ENCODE measurements around the gene DNASE1L1. TPM values are rescaled to one million over a fixed set of nuclear protein-coding genes. Genes with fewer than 3 reads are reported as not detected.

DNASE1L1 gene
- total and polyA plus RNA-seq, 2 of the 13 experiments (the other 11 are each of a cell fraction or from before 2014, with no cell fraction given), result 4.7 to 12.3 TPM

GRCh38 chrX:154371017-154371788 lies 37.9 kb downstream of the DNASE1L1 start:
- peak overlapping the region; percentile 65 to 92 (median 80) for H3K4me3 ChIP-seq (replicated peaks in 1 of 3; ENCODE audit: insufficient read depth in 1 of 3, low read depth in 2 of 3, low read length in 3 of 3)
- peaks cover 37% of the 10 kb centered on the region for H3K4me1 ChIP-seq (ENCODE audit: insufficient read depth, low read length)
- no peaks in the 10 kb centered on the region for H3K9me3 ChIP-seq (ENCODE audit: low read length)
- ChIA-PET CTCF (ENCODE audit: low intra/inter-chr PET ratio, low total read pairs) (interaction anchor here (0.9 kb wide), 1 partner anchor 164 kb away, joined by 4 read pairs; no protein-coding TSS in a partner anchor), POLR2A (interaction anchor here (0.7 to 3.0 kb wide), 9 partner anchors 8 to 171 kb away, joined by 3 to 17 read pairs (median 4); partner anchors contain the start of genes EMD, RPL10 and SLC10A3)
- no peak overlapping the region for H2AFZ ChIP-seq (ENCODE audit: low read length)
- peak; percentile 85 for DNase-seq (ENCODE audit: low spot score)
- peak overlapping the region; percentile 87 for H3K9ac ChIP-seq (ENCODE audit: insufficient read depth, low read depth, low read length)
- intact Hi-C loops (cut with micrococcal nuclease; ENCODE audit: unreplicated experiment) (no loop called here), in situ Hi-C loops (cut with HindIII; ENCODE audit: extremely low pct_ligation_motif_present, low pct_unique_long_range_greater_than_20kb) (no loop called here)
- BruUV-seq (replicated peaks), result no TSS peak
- no peaks in the 10 kb centered on the region for H3K27me3 ChIP-seq (ENCODE audit: control insufficient read depth in 1 of 2, insufficient read depth in 2 of 2, low read length in 2 of 2)
- H4K20me1 ChIP-seq (ENCODE audit: insufficient read depth, low read length), result peaks cover 7% of the 10 kb centered on the region; the same call in 1 of the 2 replicates
- peak overlapping the region; percentile 58 for H3K27ac ChIP-seq (ENCODE audit: extremely low read length, insufficient read depth, low read length)
- peak; percentile 57 for ATAC-seq
- H3K36me3 ChIP-seq (replicated peaks in 1 of 2; ENCODE audit: control insufficient read depth in 1 of 2, insufficient read depth in 2 of 2, low read length in 2 of 2), result peaks cover 5 to 11% of the 10 kb centered on the region in 2 experiments; a peak in 3 of 5 replicates
- FAIRE-seq, result no peak
- H3K4me2 ChIP-seq (ENCODE audit: low read depth, low read length), result peak overlapping the region; percentile 92
- H3K79me2 ChIP-seq (ENCODE audit: insufficient read depth, low read length), result peaks cover 22% of the 10 kb centered on the region
- no CpG with 5 or more reads among the region's 77 CpGs for WGBS (ENCODE audit: low lambda C conversion rate)
- TF ChIP-seq, protein P1, sequence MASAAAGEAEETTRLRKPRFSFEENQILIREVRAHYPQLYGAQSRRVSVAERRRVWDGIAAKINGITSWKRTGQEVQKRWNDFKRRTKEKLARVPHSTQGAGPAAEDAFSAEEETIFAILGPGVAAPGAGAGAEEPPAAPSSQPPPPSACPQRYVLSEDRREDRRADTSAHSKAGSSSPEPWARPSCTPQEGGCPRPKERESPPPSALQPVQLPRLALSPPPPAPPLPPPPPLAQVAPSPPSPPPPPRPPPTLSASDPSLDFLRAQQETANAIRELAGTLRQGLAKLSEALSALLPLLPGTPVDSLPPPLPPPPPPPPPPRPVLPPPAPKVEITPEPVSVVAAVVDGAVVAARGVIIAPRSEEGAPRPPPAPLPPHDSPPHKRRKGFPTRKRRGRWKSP (CRISPR knock-in tag; IDR thresholded peaks at IDR 0.05), result peak; percentile 70; the same call in 1 of the 2 replicates
- TF ChIP-seq NFKB2 (CRISPR knock-in tag; IDR thresholded peaks at IDR 0.05; ENCODE audit: borderline replicate concordance), result peak; percentile 46; the same call in 1 of the 2 replicates
- TF ChIP-seq MXD3 (CRISPR knock-in tag; IDR thresholded peaks at IDR 0.05), result peak; percentile 50; the same call in 1 of the 2 replicates
- TF ChIP-seq, protein P2, sequence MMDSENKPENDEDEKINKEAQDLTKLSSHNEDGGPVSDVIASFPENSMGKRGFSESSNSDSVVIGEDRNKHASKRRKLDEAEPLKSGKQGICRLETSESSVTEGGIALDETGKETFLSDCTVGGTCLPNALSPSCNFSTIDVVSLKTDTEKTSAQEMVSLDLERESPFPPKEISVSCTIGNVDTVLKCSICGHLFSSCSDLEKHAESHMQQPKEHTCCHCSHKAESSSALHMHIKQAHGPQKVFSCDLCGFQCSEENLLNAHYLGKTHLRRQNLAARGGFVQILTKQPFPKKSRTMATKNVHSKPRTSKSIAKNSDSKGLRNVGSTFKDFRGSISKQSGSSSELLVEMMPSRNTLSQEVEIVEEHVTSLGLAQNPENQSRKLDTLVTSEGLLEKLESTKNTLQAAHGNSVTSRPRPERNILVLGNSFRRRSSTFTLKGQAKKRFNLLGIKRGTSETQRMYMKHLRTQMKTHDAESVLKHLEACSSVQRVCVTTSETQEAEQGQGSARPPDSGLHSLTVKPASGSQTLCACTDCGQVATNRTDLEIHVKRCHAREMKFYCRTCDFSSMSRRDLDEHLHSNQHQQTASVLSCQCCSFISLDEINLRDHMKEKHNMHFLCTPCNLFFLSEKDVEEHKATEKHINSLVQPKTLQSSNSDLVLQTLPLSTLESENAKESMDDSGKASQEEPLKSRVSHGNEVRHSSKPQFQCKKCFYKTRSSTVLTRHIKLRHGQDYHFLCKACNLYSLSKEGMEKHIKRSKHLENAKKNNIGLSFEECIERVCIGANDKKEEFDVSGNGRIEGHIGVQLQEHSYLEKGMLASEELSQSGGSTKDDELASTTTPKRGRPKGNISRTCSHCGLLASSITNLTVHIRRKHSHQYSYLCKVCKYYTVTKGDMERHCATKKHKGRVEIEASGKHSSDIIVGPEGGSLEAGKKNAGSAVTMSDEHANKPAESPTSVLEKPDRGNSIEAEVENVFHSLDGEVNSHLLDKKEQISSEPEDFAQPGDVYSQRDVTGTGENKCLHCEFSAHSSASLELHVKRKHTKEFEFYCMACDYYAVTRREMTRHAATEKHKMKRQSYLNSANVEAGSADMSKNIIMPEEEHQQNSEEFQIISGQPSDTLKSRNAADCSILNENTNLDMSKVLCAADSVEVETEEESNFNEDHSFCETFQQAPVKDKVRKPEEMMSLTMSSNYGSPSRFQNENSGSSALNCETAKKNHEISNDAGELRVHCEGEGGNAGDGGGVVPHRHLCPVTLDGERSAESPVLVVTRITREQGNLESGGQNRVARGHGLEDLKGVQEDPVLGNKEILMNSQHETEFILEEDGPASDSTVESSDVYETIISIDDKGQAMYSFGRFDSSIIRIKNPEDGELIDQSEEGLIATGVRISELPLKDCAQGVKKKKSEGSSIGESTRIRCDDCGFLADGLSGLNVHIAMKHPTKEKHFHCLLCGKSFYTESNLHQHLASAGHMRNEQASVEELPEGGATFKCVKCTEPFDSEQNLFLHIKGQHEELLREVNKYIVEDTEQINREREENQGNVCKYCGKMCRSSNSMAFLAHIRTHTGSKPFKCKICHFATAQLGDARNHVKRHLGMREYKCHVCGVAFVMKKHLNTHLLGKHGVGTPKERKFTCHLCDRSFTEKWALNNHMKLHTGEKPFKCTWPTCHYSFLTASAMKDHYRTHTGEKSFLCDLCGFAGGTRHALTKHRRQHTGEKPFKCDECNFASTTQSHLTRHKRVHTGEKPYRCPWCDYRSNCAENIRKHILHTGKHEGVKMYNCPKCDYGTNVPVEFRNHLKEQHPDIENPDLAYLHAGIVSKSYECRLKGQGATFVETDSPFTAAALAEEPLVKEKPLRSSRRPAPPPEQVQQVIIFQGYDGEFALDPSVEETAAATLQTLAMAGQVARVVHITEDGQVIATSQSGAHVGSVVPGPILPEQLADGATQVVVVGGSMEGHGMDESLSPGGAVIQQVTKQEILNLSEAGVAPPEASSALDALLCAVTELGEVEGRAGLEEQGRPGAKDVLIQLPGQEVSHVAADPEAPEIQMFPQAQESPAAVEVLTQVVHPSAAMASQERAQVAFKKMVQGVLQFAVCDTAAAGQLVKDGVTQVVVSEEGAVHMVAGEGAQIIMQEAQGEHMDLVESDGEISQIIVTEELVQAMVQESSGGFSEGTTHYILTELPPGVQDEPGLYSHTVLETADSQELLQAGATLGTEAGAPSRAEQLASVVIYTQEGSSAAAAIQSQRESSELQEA (CRISPR knock-in tag; IDR thresholded peaks at IDR 0.05; ENCODE audit: not compliant biosample characterization), result peak; percentile 46
- TF ChIP-seq CHD2 (IDR thresholded peaks at IDR 0.05; ENCODE audit: low read depth, low read length), result no peak
- TF ChIP-seq MIER3 (CRISPR knock-in tag; IDR thresholded peaks at IDR 0.05; ENCODE audit: borderline replicate concordance), result peak; percentile 19; the same call in 1 of the 2 replicates
- no peak for TF ChIP-seq ZNF615 (CRISPR knock-in tag; IDR thresholded peaks at IDR 0.05; ENCODE audit: borderline replicate concordance)
- 0 out of 2 replicates have a peak, but pooled peaks have one; percentile 31 for TF ChIP-seq ATF7-NPFF (CRISPR knock-in tag; IDR thresholded peaks at IDR 0.05; ENCODE audit: low read depth)
- TF ChIP-seq NCOA2 (CRISPR knock-in tag; IDR thresholded peaks at IDR 0.05), result 0 out of 2 replicates have a peak, but pooled peaks have one; percentile 23
- TF ChIP-seq, protein P3, sequence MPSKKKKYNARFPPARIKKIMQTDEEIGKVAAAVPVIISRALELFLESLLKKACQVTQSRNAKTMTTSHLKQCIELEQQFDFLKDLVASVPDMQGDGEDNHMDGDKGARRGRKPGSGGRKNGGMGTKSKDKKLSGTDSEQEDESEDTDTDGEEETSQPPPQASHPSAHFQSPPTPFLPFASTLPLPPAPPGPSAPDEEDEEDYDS (CRISPR knock-in tag; IDR thresholded peaks at IDR 0.05), result peak; percentile 96
- 0 out of 2 replicates have a peak, but pooled peaks have one; percentile 55 for TF ChIP-seq ZNF598 (CRISPR knock-in tag; IDR thresholded peaks at IDR 0.05; ENCODE audit: borderline replicate concordance)
- 0 out of 2 replicates have a peak, but pooled peaks have one; percentile 24 for TF ChIP-seq SNAPC2 (CRISPR knock-in tag; IDR thresholded peaks at IDR 0.05)

Measured in HepG2 (cell line).